ENCODE results near the gene TAF1D.

The TAF1D gene

GRCh38 chr11:93773601-93774200 lies 32.4 kb upstream of the TAF1D start:
- TF ChIP-seq SUZ12 (IDR thresholded peaks at IDR 0.05; ENCODE audit: extremely low read depth, insufficient read depth, insufficient read length) (no peak), ZNF274 (IDR thresholded peaks at IDR 0.05; ENCODE audit: low read depth, low read length) (no peak), YY1 (IDR thresholded peaks at IDR 0.05; ENCODE audit: insufficient read depth, insufficient read length) (no peak)
- H3K4me3 ChIP-seq (ENCODE audit: insufficient read length, low read depth), result no peak overlapping the region
- no peaks in the 10 kb centered on the region for H3K36me3 ChIP-seq (ENCODE audit: insufficient read depth, insufficient read length, low read length)
- H3K9ac ChIP-seq (ENCODE audit: insufficient read length, low read depth), result no peak overlapping the region
- no peaks in the 10 kb centered on the region; the same call in 1 of the 2 replicates for H3K9me3 ChIP-seq (ENCODE audit: insufficient read depth, low read length)
- DNase-seq (ENCODE audit: low read depth, low spot score), result no peak
- no peaks in the 10 kb centered on the region for H3K4me1 ChIP-seq (ENCODE audit: insufficient read depth, insufficient read length)
- no peaks in the 10 kb centered on the region for H3K27me3 ChIP-seq (ENCODE audit: insufficient read depth, insufficient read length)

- no peaks in the 10 kb centered on the region for H3K36me3 ChIP-seq (ENCODE audit: insufficient read depth, insufficient read length, low read length)
- TF ChIP-seq SUZ12 (IDR thresholded peaks at IDR 0.05; ENCODE audit: extremely low read depth, insufficient read depth, insufficient read length) (no peak), ZNF274 (IDR thresholded peaks at IDR 0.05; ENCODE audit: low read depth, low read length) (no peak), YY1 (IDR thresholded peaks at IDR 0.05; ENCODE audit: insufficient read depth, insufficient read length) (no peak)
- DNase-seq (ENCODE audit: low read depth, low spot score), result no peak
- no peaks in the 10 kb centered on the region for H3K4me1 ChIP-seq (ENCODE audit: insufficient read depth, insufficient read length)
- no peak overlapping the region for H3K9ac ChIP-seq (ENCODE audit: insufficient read length, low read depth)
- H3K9me3 ChIP-seq (ENCODE audit: insufficient read depth, low read length), result no peaks in the 10 kb centered on the region; the same call in 1 of the 2 replicates
- H3K4me3 ChIP-seq (ENCODE audit: insufficient read length, low read depth), result no peak overlapping the region
- H3K27me3 ChIP-seq (ENCODE audit: insufficient read depth, insufficient read length), result no peaks in the 10 kb centered on the region
Measured at GRCh38 chr11:93773045-93773477, 31.8 kb upstream of the TAF1D start.

GRCh38 chr11:93772123-93772522 lies 30.8 kb upstream of the TAF1D start:
- TF ChIP-seq YY1 (IDR thresholded peaks at IDR 0.05; ENCODE audit: insufficient read depth, insufficient read length) (no peak), SUZ12 (IDR thresholded peaks at IDR 0.05; ENCODE audit: extremely low read depth, insufficient read depth, insufficient read length) (no peak)
- H3K36me3 ChIP-seq (ENCODE audit: insufficient read depth, insufficient read length, low read length), result no peaks in the 10 kb centered on the region
- H3K9me3 ChIP-seq (ENCODE audit: insufficient read depth, low read length), result no peaks in the 10 kb centered on the region; the same call in 1 of the 2 replicates
- H3K4me3 ChIP-seq (ENCODE audit: insufficient read length, low read depth), result no peak overlapping the region
- DNase-seq (ENCODE audit: low read depth, low spot score), result no peak
- no peaks in the 10 kb centered on the region for H3K27me3 ChIP-seq (ENCODE audit: insufficient read depth, insufficient read length)
- no peak overlapping the region for H3K9ac ChIP-seq (ENCODE audit: insufficient read length, low read depth)
- H3K4me1 ChIP-seq (ENCODE audit: insufficient read depth, insufficient read length), result no peaks in the 10 kb centered on the region

DNA sequence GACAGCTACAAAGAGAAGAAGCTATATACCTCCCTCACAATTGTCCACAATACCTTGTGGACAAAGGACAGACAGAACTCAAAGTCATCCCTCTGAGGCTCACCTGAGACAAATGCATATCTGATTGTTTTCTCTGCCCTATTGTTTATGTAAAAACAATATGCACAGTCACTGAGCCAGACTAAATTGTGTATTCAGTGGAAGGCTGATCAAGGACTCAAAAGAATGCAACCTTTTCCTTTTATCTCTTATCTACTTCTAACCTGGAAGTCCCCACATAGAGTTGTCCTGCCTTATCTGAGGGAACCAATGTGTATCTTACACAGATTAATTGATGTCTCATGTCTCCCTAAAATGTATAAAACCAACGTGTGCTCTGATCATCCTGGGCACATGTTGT lies 28.9 kb upstream of the TAF1D start:
- H3K9ac ChIP-seq (ENCODE audit: insufficient read length, low read depth), result no peak overlapping the region
- H3K4me1 ChIP-seq (ENCODE audit: insufficient read depth, insufficient read length), result no peaks in the 10 kb centered on the region
- H3K9me3 ChIP-seq (ENCODE audit: insufficient read depth, low read length), result no peaks in the 10 kb centered on the region; the same call in 1 of the 2 replicates
- H3K4me3 ChIP-seq (ENCODE audit: insufficient read length, low read depth), result no peak overlapping the region
- no peaks in the 10 kb centered on the region for H3K36me3 ChIP-seq (ENCODE audit: insufficient read depth, insufficient read length, low read length)
- no peak for DNase-seq (ENCODE audit: low read depth, low spot score)
- no peak for TF ChIP-seq YY1 (IDR thresholded peaks at IDR 0.05; ENCODE audit: insufficient read depth, insufficient read length)
- no peak for TF ChIP-seq SUZ12 (IDR thresholded peaks at IDR 0.05; ENCODE audit: extremely low read depth, insufficient read depth, insufficient read length)
- no peak for TF ChIP-seq ZNF274 (IDR thresholded peaks at IDR 0.05; ENCODE audit: low read depth, low read length)
- no peaks in the 10 kb centered on the region for H3K27me3 ChIP-seq (ENCODE audit: insufficient read depth, insufficient read length)

DNA sequence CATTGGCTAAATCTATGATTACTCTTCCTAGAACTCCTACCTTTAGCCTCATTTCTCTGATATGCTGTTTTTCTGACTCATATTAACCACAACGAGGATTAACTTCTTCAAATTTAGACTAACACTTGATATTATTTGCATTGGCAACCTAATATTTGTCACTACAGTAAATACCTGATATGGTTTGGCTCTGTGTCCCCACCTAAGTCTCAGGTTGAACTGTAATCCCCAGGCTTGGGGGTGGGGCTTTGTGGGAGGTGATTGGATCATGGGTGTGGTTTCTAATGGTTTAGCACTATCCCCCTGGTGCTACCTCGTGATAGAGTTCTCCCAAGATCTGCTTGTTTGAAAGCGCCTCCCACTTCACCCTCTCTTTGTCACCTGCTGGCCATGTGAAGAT lies 25.7 kb upstream of the TAF1D start:
- Histone ChIP-seq H3K27me3 (ENCODE audit: insufficient read depth, insufficient read length) (no peaks in the 10 kb centered on the region), H3K4me3 (ENCODE audit: insufficient read length, low read depth) (no peak overlapping the region), H3K9me3 (ENCODE audit: insufficient read depth, low read length) (no peaks in the 10 kb centered on the region), H3K36me3 (ENCODE audit: insufficient read depth, insufficient read length, low read length) (no peaks in the 10 kb centered on the region), H3K4me1 (ENCODE audit: insufficient read depth, insufficient read length) (no peaks in the 10 kb centered on the region), H3K9ac (ENCODE audit: insufficient read length, low read depth) (no peak overlapping the region)
- TF ChIP-seq SUZ12 (IDR thresholded peaks at IDR 0.05; ENCODE audit: extremely low read depth, insufficient read depth, insufficient read length), result no peak
- no peak for TF ChIP-seq YY1 (IDR thresholded peaks at IDR 0.05; ENCODE audit: insufficient read depth, insufficient read length)
- no peak for TF ChIP-seq ZNF274 (IDR thresholded peaks at IDR 0.05; ENCODE audit: low read depth, low read length)
- DNase-seq (ENCODE audit: low read depth, low spot score), result no peak

DNA sequence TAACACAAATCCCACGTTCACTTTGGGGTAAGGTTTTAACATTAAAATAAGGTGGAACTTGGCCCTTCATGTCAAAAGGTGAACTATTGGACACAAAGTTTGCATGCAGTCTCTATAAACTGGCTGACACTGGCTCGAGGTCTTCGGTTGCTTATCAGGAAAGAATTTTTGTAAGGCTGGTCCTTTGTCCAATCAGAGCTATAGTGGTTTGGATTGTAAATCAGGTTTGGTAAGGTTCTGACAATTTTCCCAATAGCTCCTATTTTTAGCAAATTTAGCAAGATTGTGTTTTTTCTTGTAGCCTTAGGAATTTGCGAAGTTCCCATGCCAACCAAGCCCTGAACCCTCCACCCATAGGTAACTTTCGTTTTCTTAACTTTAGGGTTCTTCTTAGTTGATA lies 25.2 kb upstream of the TAF1D start:
- no peak overlapping the region for H3K4me3 ChIP-seq (ENCODE audit: insufficient read length, low read depth)
- no peaks in the 10 kb centered on the region for H3K27me3 ChIP-seq (ENCODE audit: insufficient read depth, insufficient read length)
- H3K4me1 ChIP-seq (ENCODE audit: insufficient read depth, insufficient read length), result no peaks in the 10 kb centered on the region
- H3K9ac ChIP-seq (ENCODE audit: insufficient read length, low read depth), result no peak overlapping the region
- TF ChIP-seq YY1 (IDR thresholded peaks at IDR 0.05; ENCODE audit: insufficient read depth, insufficient read length) (no peak), ZNF274 (IDR thresholded peaks at IDR 0.05; ENCODE audit: low read depth, low read length) (no peak), SUZ12 (IDR thresholded peaks at IDR 0.05; ENCODE audit: extremely low read depth, insufficient read depth, insufficient read length) (no peak)
- no peaks in the 10 kb centered on the region for H3K36me3 ChIP-seq (ENCODE audit: insufficient read depth, insufficient read length, low read length)
- H3K9me3 ChIP-seq (ENCODE audit: insufficient read depth, low read length), result no peaks in the 10 kb centered on the region
- DNase-seq (ENCODE audit: low read depth, low spot score), result no peak

GRCh38 chr11:93765551-93765950 lies 24.3 kb upstream of the TAF1D start:
- Histone ChIP-seq H3K36me3 (ENCODE audit: insufficient read depth, insufficient read length, low read length) (peaks cover 2% of the 10 kb centered on the region), H3K9ac (ENCODE audit: insufficient read length, low read depth) (no peak overlapping the region), H3K4me1 (ENCODE audit: insufficient read depth, insufficient read length) (no peaks in the 10 kb centered on the region), H3K4me3 (ENCODE audit: insufficient read length, low read depth) (no peak overlapping the region), H3K27me3 (ENCODE audit: insufficient read depth, insufficient read length) (no peaks in the 10 kb centered on the region), H3K9me3 (ENCODE audit: insufficient read depth, low read length) (no peaks in the 10 kb centered on the region)
- no peak for TF ChIP-seq ZNF274 (IDR thresholded peaks at IDR 0.05; ENCODE audit: low read depth, low read length)
- no peak for TF ChIP-seq SUZ12 (IDR thresholded peaks at IDR 0.05; ENCODE audit: extremely low read depth, insufficient read depth, insufficient read length)
- TF ChIP-seq YY1 (IDR thresholded peaks at IDR 0.05; ENCODE audit: insufficient read depth, insufficient read length), result no peak
- DNase-seq (ENCODE audit: low read depth, low spot score), result no peak
